Activated CD8-positive, alpha-beta T cell treated with anti-CD3 and anti-CD28 coated beads, Interleukin-2, amount 10 ng/mL, durations not matched to agents 7 days and 5 days (primary cell): ENCODE results near the gene NPIPB13. TPM values are rescaled to one million over a fixed set of nuclear protein-coding genes. Genes with fewer than 3 reads are reported as not detected.
"Not testable (repeated sequence)": the region's sequence is repeated elsewhere in the genome, so short reads cannot be mapped to it uniquely, and the experiment has no call there.

Experiments used
- ATAC-seq: fragments of 150-1000 bp; cut with Tn5 transposase; one replicate; pipeline ENCODE4 v1.10.0; 2021; ENCODE audit warnings: moderate library complexity
- CTCF ChIA-PET: fragments of 350-600 bp; sonication (Branson Sonifier 250); formaldehyde crosslinking; loops from one replicate; lab custom pipeline; 2021; ENCODE audit warnings: antibody characterized with exemption; lab: Charles Lee
- POLR2A ChIA-PET: fragments of 350-600 bp; sonication (Branson Sonifier 250); formaldehyde crosslinking; loops from one replicate; lab custom pipeline; 2021; ENCODE audit warnings: antibody characterized with exemption; lab: Charles Lee
- DNase-seq: peaks from one replicate; pipeline ENCODE4 v3.0.0-alpha.2; 2020
- H3K27ac Mint-ChIP-seq: one replicate; pipeline ENCODE4 v1.8.0; 2021; ENCODE audit warnings: mild to moderate bottlenecking, mixed read lengths
- H3K27me3 Mint-ChIP-seq: one replicate; pipeline ENCODE4 v1.8.0; 2021; ENCODE audit warnings: low read depth, mixed read lengths
- H3K36me3 Mint-ChIP-seq: one replicate; pipeline ENCODE4 v1.8.0; 2021; ENCODE audit warnings: low read depth, mixed read lengths
- H3K4me1 Mint-ChIP-seq: one replicate; pipeline ENCODE4 v1.8.0; 2021; ENCODE audit warnings: low read depth, mixed read lengths
- H3K4me3 Mint-ChIP-seq: one replicate; pipeline ENCODE4 v1.8.0; 2021; ENCODE audit warnings: mild to moderate bottlenecking, mixed read lengths
- H3K9me3 Mint-ChIP-seq: one replicate; pipeline ENCODE4 v1.8.0; 2022; ENCODE audit warnings: mixed read lengths; ENCODE audit not compliant: insufficient read depth
- total RNA-seq, 2 experiments: library from RNA; stranded (reverse); gene quantifications; one replicate each; pipeline ENCODE4 v1.2.3, GENCODE V29; 2021

NPIPB13 gene
- 10 to 100 TPM; 12.6 to 24.3 TPM for total RNA-seq

- CTCF ChIA-PET, POLR2A ChIA-PET, H3K4me3 Mint-ChIP-seq, H3K4me1 Mint-ChIP-seq, H3K36me3 Mint-ChIP-seq, H3K27me3 Mint-ChIP-seq, H3K27ac Mint-ChIP-seq, ATAC-seq, DNase-seq, H3K9me3 Mint-ChIP-seq: not testable (repeated sequence)
Measured at GRCh38 chr16:30248379-30248778, at the start of gene NPIPB13. NPIPB13 (minus strand) TSS chr16:30248479; CDS start chr16:30245573, 2,906 bp downstream.

DNA sequence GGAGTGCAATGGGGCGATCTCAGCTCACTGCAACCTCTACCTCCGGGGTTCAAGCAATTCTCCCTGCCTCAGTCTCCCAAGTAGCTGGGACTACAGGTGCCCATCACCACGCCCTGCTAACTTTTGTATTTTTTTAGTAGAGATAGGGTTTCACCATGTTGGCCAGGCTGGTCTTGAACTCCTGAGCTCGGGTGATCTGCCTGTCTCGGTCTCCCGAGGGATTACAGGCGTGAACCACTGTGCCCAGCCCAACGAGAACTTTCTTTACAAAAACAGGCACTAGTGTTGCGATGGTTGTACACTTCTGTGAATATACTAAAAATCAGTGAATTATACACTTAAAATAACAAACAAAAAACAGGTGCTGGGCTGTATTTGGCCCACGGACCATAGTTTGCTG, 34.1 kb upstream of the NPIPB13 start:
- CTCF ChIA-PET, H3K27ac Mint-ChIP-seq, H3K27me3 Mint-ChIP-seq, H3K4me3 Mint-ChIP-seq, DNase-seq, ATAC-seq, H3K9me3 Mint-ChIP-seq, H3K36me3 Mint-ChIP-seq, H3K4me1 Mint-ChIP-seq, POLR2A ChIA-PET: not testable (repeated sequence)

- H3K9me3 Mint-ChIP-seq, H3K36me3 Mint-ChIP-seq, H3K27me3 Mint-ChIP-seq, H3K27ac Mint-ChIP-seq, CTCF ChIA-PET, H3K4me3 Mint-ChIP-seq, H3K4me1 Mint-ChIP-seq, POLR2A ChIA-PET, ATAC-seq, DNase-seq: not testable (repeated sequence)
Measured at GRCh38 chr16:30278523-30278922, 30.2 kb upstream of the NPIPB13 start.

DNA sequence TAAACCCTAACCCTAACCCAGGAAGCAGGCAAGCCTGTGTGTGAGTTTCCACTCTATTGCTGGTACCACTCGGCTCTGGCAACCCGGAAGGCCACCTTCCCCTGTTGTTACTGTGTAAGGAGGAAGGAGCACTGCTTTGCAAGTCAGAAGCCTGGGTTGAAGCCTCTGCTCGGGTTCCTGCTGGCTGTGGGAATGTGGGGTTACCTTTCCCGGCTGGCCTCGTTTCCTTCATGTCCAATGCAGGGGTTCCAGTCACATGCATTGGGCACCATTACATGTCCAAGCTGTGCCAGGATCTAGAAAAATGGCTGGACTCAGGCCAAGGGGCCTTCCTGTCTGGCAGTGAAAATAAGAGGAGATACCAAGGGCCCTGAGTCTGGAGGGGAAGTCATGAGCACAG, 31.2 kb downstream of the NPIPB13 start:
- H3K27ac Mint-ChIP-seq, H3K4me1 Mint-ChIP-seq, H3K27me3 Mint-ChIP-seq, H3K9me3 Mint-ChIP-seq, H3K4me3 Mint-ChIP-seq, ATAC-seq, POLR2A ChIA-PET, CTCF ChIA-PET, H3K36me3 Mint-ChIP-seq: not testable (repeated sequence)
- DNase-seq, result peak; percentile 5

- H3K4me3 Mint-ChIP-seq, H3K9me3 Mint-ChIP-seq, H3K36me3 Mint-ChIP-seq, CTCF ChIA-PET, POLR2A ChIA-PET, H3K27me3 Mint-ChIP-seq, DNase-seq, H3K4me1 Mint-ChIP-seq, H3K27ac Mint-ChIP-seq: not testable (repeated sequence)
- ATAC-seq, result peak; percentile 77
Measured at GRCh38 chr16:30211414-30211813, 36.9 kb downstream of the NPIPB13 start.

GRCh38 chr16:30209032-30209431, 39.2 kb downstream of the NPIPB13 start:
- H3K4me1 Mint-ChIP-seq, H3K27ac Mint-ChIP-seq, DNase-seq, POLR2A ChIA-PET, CTCF ChIA-PET, H3K4me3 Mint-ChIP-seq, H3K9me3 Mint-ChIP-seq, H3K36me3 Mint-ChIP-seq, H3K27me3 Mint-ChIP-seq: not testable (repeated sequence)
- ATAC-seq, result peak; percentile 14

DNA sequence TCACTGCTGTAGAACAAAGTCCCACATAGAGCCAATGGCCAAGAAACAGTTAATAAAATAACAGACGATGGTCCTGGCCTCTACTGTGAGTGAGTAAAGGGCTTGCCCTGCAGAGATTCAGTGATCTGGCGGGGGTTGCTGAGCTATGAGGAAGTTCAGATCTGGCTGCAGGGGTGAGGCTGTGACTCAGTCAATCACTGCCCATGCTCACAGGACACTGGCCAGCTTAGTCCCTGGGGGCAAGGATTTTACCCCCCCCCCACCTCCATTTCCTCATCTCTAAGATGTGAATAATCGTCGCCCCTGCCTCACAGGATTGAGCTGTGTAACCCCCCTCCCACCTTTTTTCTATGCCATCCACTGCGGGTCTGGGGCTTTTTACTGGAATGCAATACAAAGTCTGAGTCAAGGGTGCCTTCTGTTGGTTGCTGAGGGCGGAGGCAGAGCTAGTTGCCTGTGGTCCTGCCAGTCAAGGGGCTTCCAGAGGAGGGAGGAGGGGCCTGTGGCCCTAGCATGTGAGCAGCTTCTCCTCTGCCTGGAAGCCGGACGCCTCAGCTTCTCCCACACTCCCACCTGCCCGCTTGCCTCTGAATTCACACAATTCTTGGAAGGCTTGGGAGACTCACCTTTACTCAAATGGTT, 41.1 kb downstream of the NPIPB13 start:
- H3K4me1 Mint-ChIP-seq, H3K36me3 Mint-ChIP-seq, H3K27me3 Mint-ChIP-seq, H3K27ac Mint-ChIP-seq, H3K9me3 Mint-ChIP-seq, H3K4me3 Mint-ChIP-seq, POLR2A ChIA-PET, CTCF ChIA-PET, ATAC-seq: not testable (repeated sequence)
- peak; percentile 12 for DNase-seq

DNA sequence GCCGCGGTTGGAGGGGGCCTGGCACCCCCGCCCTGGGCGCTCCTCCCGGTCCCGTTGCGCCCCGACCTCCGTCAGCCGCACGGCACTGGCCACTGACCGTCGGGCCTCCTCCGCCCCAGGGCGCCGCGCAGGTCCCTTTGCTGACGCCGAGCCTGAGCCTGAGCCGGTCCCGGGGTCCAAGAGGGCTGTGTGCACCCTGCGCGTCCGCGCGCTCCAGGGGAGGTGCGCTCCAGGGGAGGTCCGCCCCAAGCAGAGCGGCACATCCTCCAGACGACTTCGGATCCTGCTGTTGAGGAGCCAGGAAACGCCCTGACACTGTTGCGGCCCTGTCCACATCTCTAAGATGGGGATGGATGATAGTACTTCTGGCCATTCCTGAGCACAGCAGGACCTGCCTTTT, 42.0 kb downstream of the NPIPB13 start:
- H3K27me3 Mint-ChIP-seq, H3K9me3 Mint-ChIP-seq, CTCF ChIA-PET, H3K4me3 Mint-ChIP-seq, H3K36me3 Mint-ChIP-seq, H3K4me1 Mint-ChIP-seq, DNase-seq, POLR2A ChIA-PET, H3K27ac Mint-ChIP-seq: not testable (repeated sequence)
- ATAC-seq, result peak; percentile 66

- POLR2A ChIA-PET, CTCF ChIA-PET, H3K27me3 Mint-ChIP-seq, H3K4me1 Mint-ChIP-seq, H3K36me3 Mint-ChIP-seq, H3K9me3 Mint-ChIP-seq, H3K4me3 Mint-ChIP-seq, H3K27ac Mint-ChIP-seq: not testable (repeated sequence)
- DNase-seq, result peak; percentile 16
- ATAC-seq, result peak; percentile 69
Measured at GRCh38 chr16:30205541-30206236, 42.6 kb downstream of the NPIPB13 start.

DNA sequence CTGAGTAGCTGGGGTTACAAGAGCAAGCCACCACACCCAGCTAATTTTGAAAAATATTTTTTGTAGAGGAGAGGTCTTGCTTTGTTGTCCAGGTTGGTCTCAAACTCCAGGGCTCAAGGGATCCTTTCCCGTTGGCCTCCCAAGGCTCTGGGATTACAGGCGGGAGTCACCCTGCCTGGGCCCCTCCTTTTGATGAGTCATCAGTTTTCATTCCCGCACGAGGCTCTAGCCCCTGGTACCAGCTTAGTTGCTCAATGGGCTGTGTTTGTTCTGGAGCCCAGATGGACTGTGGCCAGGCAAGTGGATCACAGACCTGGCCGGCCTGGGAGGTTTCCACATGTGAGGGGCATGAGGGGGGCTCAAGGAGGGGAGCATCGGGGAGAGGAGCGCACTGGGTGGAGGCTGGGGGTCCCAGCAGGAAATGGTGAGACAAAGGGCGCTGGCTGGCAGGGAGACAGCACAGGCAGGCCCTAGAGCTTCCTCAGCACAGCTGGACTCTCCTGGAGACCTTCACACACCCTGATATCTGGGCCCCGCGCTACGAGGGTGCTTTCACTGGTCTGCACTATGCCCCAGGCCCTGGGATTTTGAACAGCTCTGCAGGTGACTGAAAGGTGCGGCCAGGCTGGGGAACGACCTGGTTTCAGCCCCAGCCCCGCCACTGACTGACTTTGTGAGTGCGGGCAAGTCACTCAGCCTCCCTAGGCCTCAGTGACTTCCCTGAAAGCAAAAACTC, 48.5 kb downstream of the NPIPB13 start:
- CTCF ChIA-PET, POLR2A ChIA-PET, H3K27ac Mint-ChIP-seq, H3K4me1 Mint-ChIP-seq, H3K36me3 Mint-ChIP-seq, ATAC-seq, H3K4me3 Mint-ChIP-seq, H3K27me3 Mint-ChIP-seq, DNase-seq, H3K9me3 Mint-ChIP-seq: not testable (repeated sequence)

DNA sequence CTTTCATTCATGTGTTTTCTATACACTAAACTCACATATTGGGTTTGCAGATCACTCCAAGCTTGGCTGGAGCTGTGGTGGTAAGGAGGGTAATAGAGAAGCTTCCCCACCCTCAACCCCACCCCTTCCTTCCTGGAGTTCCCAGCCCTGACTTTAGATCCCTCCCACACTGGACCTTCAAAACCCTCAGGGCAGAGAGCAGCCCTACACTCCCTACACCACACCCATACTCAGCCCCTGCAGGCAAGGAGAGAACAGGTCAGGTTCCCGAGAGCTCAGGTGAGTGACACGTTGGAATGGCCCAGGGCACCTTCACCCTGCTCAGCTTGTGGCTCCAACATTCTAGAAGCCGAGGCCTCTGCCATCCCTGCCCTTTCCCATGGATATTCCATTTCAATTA, 49.2 kb downstream of the NPIPB13 start, which contains the start of gene SULT1A3:
Gene SULT1A3, plus strand, starts transcription at position 207 of the 400 bp plus-strand sequence. CDS start 1,474 bp downstream, outside the sequence.
- not testable (repeated sequence) for H3K9me3 Mint-ChIP-seq, ATAC-seq

More for the DNA sequence above, 49.2 kb downstream of the NPIPB13 start, which contains the start of gene SULT1A3:
- H3K36me3 Mint-ChIP-seq, H3K27me3 Mint-ChIP-seq, DNase-seq, H3K4me1 Mint-ChIP-seq, H3K4me3 Mint-ChIP-seq, POLR2A ChIA-PET, H3K27ac Mint-ChIP-seq, CTCF ChIA-PET: not testable (repeated sequence)
